ENCODE results near the gene MCM8.

Gene MCM8

DNA sequence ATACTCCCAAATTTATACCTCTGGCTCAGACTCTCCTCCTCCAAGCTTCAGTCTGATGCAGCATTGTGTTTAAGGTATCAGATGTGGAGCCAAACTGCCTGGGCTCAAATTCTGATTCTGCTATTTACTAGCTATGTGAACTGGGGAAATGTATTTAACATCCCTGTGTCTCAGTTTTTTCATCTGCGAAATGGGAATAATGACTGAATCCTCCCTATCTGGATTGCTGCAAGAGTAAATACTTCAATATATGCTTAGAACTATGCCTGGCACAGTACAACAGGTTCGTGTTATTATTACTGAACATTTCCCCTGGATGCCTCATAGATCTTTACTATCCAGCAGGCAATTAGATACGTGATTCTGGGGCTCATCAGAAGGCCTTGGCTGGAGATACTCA is 97.9 kb downstream of the MCM8 start:
- DNase-seq: no peak
